ENCODE data around the gene RRBP1. TPM values are rescaled to one million over a fixed set of nuclear protein-coding genes. Genes with fewer than 3 reads are reported as not detected.

RRBP1 gene
- total and polyA plus RNA-seq, 4 donors: 106 to 208 (median 127) TPM

DNA sequence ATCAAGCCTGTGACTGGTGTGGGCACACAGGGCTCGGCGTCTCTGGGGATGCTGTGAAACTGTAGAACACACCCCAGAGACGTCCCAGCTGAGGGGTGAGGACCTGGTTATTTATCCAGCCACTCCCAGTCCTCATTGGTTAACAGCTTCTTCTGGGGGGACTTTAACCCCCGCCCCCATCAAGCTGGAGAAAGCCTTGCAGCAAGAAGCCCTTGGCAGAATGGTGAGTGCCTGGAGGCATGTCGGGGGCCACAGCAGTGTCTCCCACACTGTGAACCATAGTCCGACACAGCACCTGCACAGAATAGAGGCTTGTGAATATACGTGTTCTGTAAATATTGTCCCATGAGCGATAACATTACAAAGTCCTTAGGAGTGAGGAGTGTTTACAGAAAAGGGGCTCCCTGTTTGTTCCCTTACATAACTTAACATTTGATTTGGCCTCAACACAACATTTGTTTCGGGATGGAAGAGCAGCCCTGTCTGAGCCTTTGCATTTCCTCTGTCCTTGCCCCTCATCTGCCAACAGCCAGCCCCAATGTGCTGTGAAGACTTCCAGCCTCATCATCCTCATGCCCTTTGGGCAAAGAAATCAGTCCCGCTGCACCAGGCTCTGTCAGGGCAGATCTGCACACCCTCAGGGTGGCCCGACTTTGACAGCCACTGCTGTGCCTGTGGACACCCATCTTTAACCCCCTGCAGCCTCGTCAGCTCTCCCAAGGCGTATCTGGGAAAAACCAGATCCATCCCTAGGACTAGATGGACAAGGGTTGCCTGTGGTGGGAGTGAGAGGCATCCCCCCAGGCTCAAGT lies 2.2 kb upstream of the RRBP1 start:
- Histone ChIP-seq H3K4me3 (no peak overlapping the region), H3K9ac (ENCODE audit: insufficient read depth in 1 of 2, low read length in 2 of 2) (no peak overlapping the region), H3K4me1 (ENCODE audit: control insufficient read depth in 5 of 5, insufficient read depth in 5 of 5, low read length in 5 of 5) (peaks cover 0 to 40% (median 16%) of the 10 kb centered on the region in 5 donors), H3K9me3 (ENCODE audit: control insufficient read depth in 4 of 4, insufficient read depth in 3 of 4, low read length in 3 of 4) (no peaks in the 10 kb centered on the region), H3K36me3 (ENCODE audit: control insufficient read depth in 4 of 4, insufficient read depth in 4 of 4, low read length in 4 of 4) (peaks cover 0 to 6% (median 0%) of the 10 kb centered on the region in 4 donors), H3K27ac (ENCODE audit: low read depth in 1 of 2, low read length in 1 of 2) (no peak overlapping the region), H3K27me3 (ENCODE audit: control insufficient read depth in 3 of 3, insufficient read depth in 3 of 3, low read length in 2 of 3) (no peaks in the 10 kb centered on the region)
- no peak for TF ChIP-seq CTCF (IDR thresholded peaks at IDR 0.05; ENCODE audit: control extremely low read depth, extremely low read depth)
- WGBS, 2 donors: 69 to 85% methylated on average over 13 of the region's 13 CpGs
- ATAC-seq (ENCODE audit: insufficient read depth, low FRiP score): no peak
- DNase-seq: peak in 2 of 3 donors; percentile 18 to 24

DNA sequence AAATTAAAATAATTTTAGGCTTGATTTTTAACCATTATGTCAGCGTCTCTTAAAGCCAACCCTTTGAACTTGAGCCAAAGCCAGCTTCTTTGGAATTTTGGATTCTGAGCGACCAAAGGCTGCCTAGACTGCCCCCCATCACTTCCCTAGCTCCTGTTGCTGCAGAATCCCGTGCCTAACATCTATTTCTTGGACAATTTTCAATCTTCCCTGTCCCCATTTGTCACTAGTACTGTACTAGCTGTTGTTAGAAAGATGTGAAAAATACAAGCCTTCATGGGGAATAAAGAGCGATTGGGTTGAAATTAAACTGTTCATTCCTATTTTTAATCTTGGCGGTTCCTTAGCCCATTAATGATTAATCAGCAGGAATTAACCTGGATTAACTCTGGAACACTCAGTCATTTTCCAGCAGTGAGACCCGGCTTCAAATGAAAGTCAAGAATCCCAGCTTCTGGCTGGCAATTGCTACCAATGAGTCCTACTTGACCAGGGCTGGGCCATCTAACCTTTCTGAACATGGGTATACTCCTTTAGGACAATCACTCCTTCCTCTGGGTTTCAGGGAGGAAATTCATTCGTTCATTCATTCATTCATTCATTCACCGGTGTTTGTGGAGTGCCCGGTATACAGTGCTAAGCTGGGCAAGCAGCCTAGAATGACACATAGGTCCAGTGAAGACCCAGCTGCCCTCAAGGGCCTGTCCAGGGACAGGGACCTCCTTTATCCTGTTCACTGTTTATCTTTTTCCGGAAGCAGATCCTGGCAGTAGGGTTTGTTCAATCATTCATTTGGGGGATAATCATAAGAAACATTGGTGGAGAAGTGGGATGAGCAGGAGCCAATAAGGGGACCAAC lies 1.4 kb upstream of the RRBP1 start:
- Histone ChIP-seq H3K9ac (ENCODE audit: insufficient read depth in 1 of 2, low read length in 2 of 2) (peak overlapping the region in 1 of 2 donors; percentile 36), H3K4me3 (no peak overlapping the region), H3K27ac (ENCODE audit: low read depth in 1 of 2, low read length in 1 of 2) (no peak overlapping the region), H3K9me3 (ENCODE audit: control insufficient read depth in 4 of 4, insufficient read depth in 3 of 4, low read length in 3 of 4) (no peaks in the 10 kb centered on the region), H3K4me1 (ENCODE audit: control insufficient read depth in 5 of 5, insufficient read depth in 5 of 5, low read length in 5 of 5) (peaks cover 0 to 33% (median 11%) of the 10 kb centered on the region in 5 donors), H3K36me3 (ENCODE audit: control insufficient read depth in 4 of 4, insufficient read depth in 4 of 4, low read length in 4 of 4) (peaks cover 0 to 6% (median 0%) of the 10 kb centered on the region in 4 donors), H3K27me3 (ENCODE audit: control insufficient read depth in 3 of 3, insufficient read depth in 3 of 3, low read length in 2 of 3) (no peaks in the 10 kb centered on the region)
- ATAC-seq (ENCODE audit: insufficient read depth, low FRiP score) (no peak), DNase-seq (peak in 1 of 3 donors; percentile 38)
- no peak for TF ChIP-seq CTCF (IDR thresholded peaks at IDR 0.05; ENCODE audit: control extremely low read depth, extremely low read depth)
- WGBS, 2 donors: 52 to 74% methylated on average over 10 of the region's 10 CpGs

GRCh38 chr20:17682889-17683198 lies 802 bp upstream of the RRBP1 start:
- Histone ChIP-seq H3K27me3 (ENCODE audit: control insufficient read depth in 3 of 3, insufficient read depth in 3 of 3, low read length in 2 of 3) (no peaks in the 10 kb centered on the region), H3K27ac (ENCODE audit: low read depth in 1 of 2, low read length in 1 of 2) (peak overlapping the region in 1 of 2 donors; percentile 88), H3K9ac (ENCODE audit: insufficient read depth in 1 of 2, low read length in 2 of 2) (peak overlapping the region in 1 of 2 donors; percentile 36), H3K36me3 (ENCODE audit: control insufficient read depth in 4 of 4, insufficient read depth in 4 of 4, low read length in 4 of 4) (peaks cover 0 to 8% (median under 1%) of the 10 kb centered on the region in 4 donors), H3K9me3 (ENCODE audit: control insufficient read depth in 4 of 4, insufficient read depth in 3 of 4, low read length in 3 of 4) (no peaks in the 10 kb centered on the region), H3K4me3 (no peak overlapping the region), H3K4me1 (ENCODE audit: control insufficient read depth in 5 of 5, insufficient read depth in 5 of 5, low read length in 5 of 5) (peaks cover 0 to 33% (median 11%) of the 10 kb centered on the region in 5 donors)
- ATAC-seq (ENCODE audit: insufficient read depth, low FRiP score) (no peak), DNase-seq (no peak)
- no peak for TF ChIP-seq CTCF (IDR thresholded peaks at IDR 0.05; ENCODE audit: control extremely low read depth, extremely low read depth)
- 15 to 30% methylated on average over 10 of the region's 10 CpGs for WGBS, 2 donors
